ENCODE data around the gene SERPINA4. TPM values are rescaled to one million over a fixed set of nuclear protein-coding genes. Genes with fewer than 3 reads are reported as not detected.

The SERPINA4 gene
- total and polyA plus RNA-seq, 2 of the 13 experiments (the other 11 are each of a cell fraction or from before 2014, with no cell fraction given) = 39.1 to 57.8 TPM

- TF ChIP-seq ZNF142 (CRISPR knock-in tag; IDR thresholded peaks at IDR 0.05) = peak; percentile 79; the same call in 1 of the 2 replicates
- no peak for TF ChIP-seq GPN1 (CRISPR knock-in tag; IDR thresholded peaks at IDR 0.05; ENCODE audit: borderline replicate concordance)
- peak; percentile 59; the same call in 1 of the 2 replicates for TF ChIP-seq TMF1 (CRISPR knock-in tag; IDR thresholded peaks at IDR 0.05; ENCODE audit: low read depth)
- TF ChIP-seq SMYD3 (CRISPR knock-in tag; IDR thresholded peaks at IDR 0.05) = peak; percentile 83
- TF ChIP-seq MED13 (CRISPR knock-in tag; IDR thresholded peaks at IDR 0.05) = peak; percentile 99
- peak; percentile 88 for TF ChIP-seq MIER2 (CRISPR knock-in tag; IDR thresholded peaks at IDR 0.05)
- peak; percentile 61 for TF ChIP-seq ZBTB2 (CRISPR knock-in tag; IDR thresholded peaks at IDR 0.05; ENCODE audit: low read depth)
- peak; percentile 24; the same call in 1 of the 2 replicates for TF ChIP-seq NFE2L2 (IDR thresholded peaks at IDR 0.05; ENCODE audit: low read length)
- TF ChIP-seq MLX (CRISPR knock-in tag; IDR thresholded peaks at IDR 0.05) = peak; percentile 96
- TF ChIP-seq ZNF138 (CRISPR knock-in tag; IDR thresholded peaks at IDR 0.05; ENCODE audit: low read depth) = no peak
- TF ChIP-seq KAT8 (CRISPR knock-in tag; IDR thresholded peaks at IDR 0.05) = peak; percentile 83
- TF ChIP-seq NR0B2 (CRISPR knock-in tag; IDR thresholded peaks at IDR 0.05) = no peak
- no peak for TF ChIP-seq ZNF484 (CRISPR knock-in tag; IDR thresholded peaks at IDR 0.05; ENCODE audit: borderline replicate concordance, low read depth)
- peak; percentile 100 for TF ChIP-seq ZNF292 (CRISPR knock-in tag; IDR thresholded peaks at IDR 0.05; ENCODE audit: borderline replicate concordance, low read depth)
- peak; percentile 82; the same call in 1 of the 2 replicates for TF ChIP-seq ZNF354B (CRISPR knock-in tag; IDR thresholded peaks at IDR 0.05)
- TF ChIP-seq ZNF260 (CRISPR knock-in tag; IDR thresholded peaks at IDR 0.05; ENCODE audit: borderline replicate concordance, low read depth) = no peak
- TF ChIP-seq ZNF703 (CRISPR knock-in tag; IDR thresholded peaks at IDR 0.05; ENCODE audit: borderline replicate concordance) = peak; percentile 100
- TF ChIP-seq ZNF17 (CRISPR knock-in tag; IDR thresholded peaks at IDR 0.05) = no peak
- peak; percentile 88 for TF ChIP-seq HINFP (CRISPR knock-in tag; IDR thresholded peaks at IDR 0.05; ENCODE audit: low read depth)
- TF ChIP-seq HHEX (CRISPR knock-in tag; IDR thresholded peaks at IDR 0.05) = peak; percentile 87
These were observed 32.6 kb downstream of the SERPINA4 start (continued) for GRCh38 chr14:94593749-94594431.

Measured in HepG2 (cell line).